Skin of body (tissue), 2 donors: ENCODE results near the gene FOXO1. TPM values are rescaled to one million over a fixed set of nuclear protein-coding genes. Genes with fewer than 3 reads are reported as not detected.

Source experiments
- DNase-seq: peaks from one replicate; lab custom pipeline; 2025; lab: John Stamatoyannopoulos, UW
- total RNA-seq: library from RNA; depleted of rRNA; stranded (reverse); fragments of >200 nt; gene quantifications from one replicate; pipeline ENCODE4 v1.2.3, GENCODE V29; 2014

The FOXO1 gene
- total RNA-seq, 1 donor from 2014 or later = 23.9 TPM

- peak; percentile 6 for DNase-seq
These were observed 56.3 kb downstream of the FOXO1 start for GRCh38 chr13:40609972-40610726.

GRCh38 chr13:40608308-40608707 lies 58.1 kb downstream of the FOXO1 start:
- no peak for DNase-seq

GRCh38 chr13:40605573-40605972 lies 60.9 kb downstream of the FOXO1 start:
- DNase-seq = no peak

GRCh38 chr13:40604135-40604534 lies 62.3 kb downstream of the FOXO1 start:
- no peak for DNase-seq

GRCh38 chr13:40600149-40600751 lies 66.2 kb downstream of the FOXO1 start:
- no peak for DNase-seq

GRCh38 chr13:40599747-40600146 lies 66.7 kb downstream of the FOXO1 start:
- DNase-seq = no peak

- no peak for DNase-seq
These were observed 67.3 kb downstream of the FOXO1 start for GRCh38 chr13:40599124-40599523.

- no peak for DNase-seq
These were observed 67.9 kb downstream of the FOXO1 start for GRCh38 chr13:40598569-40598968.

GRCh38 chr13:40597735-40598365 lies 68.6 kb downstream of the FOXO1 start:
- DNase-seq = no peak

- DNase-seq = no peak
These were observed 70.0 kb downstream of the FOXO1 start for GRCh38 chr13:40596484-40596883.

GRCh38 chr13:40595693-40596092 lies 70.7 kb downstream of the FOXO1 start:
- DNase-seq = no peak

GRCh38 chr13:40592035-40592434 lies 74.4 kb downstream of the FOXO1 start:
- DNase-seq = no peak

GRCh38 chr13:40591091-40591490 lies 75.3 kb downstream of the FOXO1 start:
- no peak for DNase-seq

GRCh38 chr13:40590112-40590862 lies 76.2 kb downstream of the FOXO1 start:
- DNase-seq = no peak

GRCh38 chr13:40589285-40590109 lies 76.9 kb downstream of the FOXO1 start:
- DNase-seq = peak; percentile 83

- no peak for DNase-seq
These were observed 78.3 kb downstream of the FOXO1 start for GRCh38 chr13:40588101-40588500.

GRCh38 chr13:40586886-40587565 lies 79.4 kb downstream of the FOXO1 start:
- DNase-seq = peak; percentile 34

- no peak for DNase-seq
These were observed 80.5 kb downstream of the FOXO1 start for GRCh38 chr13:40585911-40586471.

- DNase-seq = no peak
These were observed 82.7 kb downstream of the FOXO1 start for GRCh38 chr13:40583738-40584137.

GRCh38 chr13:40582531-40582930 lies 83.9 kb downstream of the FOXO1 start:
- DNase-seq = no peak
